ENCODE measurements around the gene PICALM. TPM values are rescaled to one million over a fixed set of nuclear protein-coding genes. Genes with fewer than 3 reads are reported as not detected.

Gene PICALM
- total RNA-seq, 1 donor = 313 TPM

- no peaks in the 10 kb centered on the region for H3K9me3 ChIP-seq (ENCODE audit: low read depth, low read length)
- peaks cover 35% of the 10 kb centered on the region for H3K4me1 ChIP-seq (ENCODE audit: insufficient read depth, low read length)
- peaks cover 7% of the 10 kb centered on the region for H4K20me1 ChIP-seq (ENCODE audit: insufficient read depth, low read length)
- H3K4me3 ChIP-seq (ENCODE audit: insufficient read depth, low read length) = no peak overlapping the region
- no peak overlapping the region for H3K4me2 ChIP-seq (ENCODE audit: insufficient read depth, low read length)
- no peaks in the 10 kb centered on the region for H3K79me2 ChIP-seq (ENCODE audit: insufficient read depth, low read length)
- no peak overlapping the region for H3K27ac ChIP-seq (ENCODE audit: low read depth, low read length)
- no peak for DNase-seq (ENCODE audit: insufficient read length, low spot score, missing footprints)
- H2AFZ ChIP-seq (ENCODE audit: low read length) = no peak overlapping the region
- H3K27me3 ChIP-seq (ENCODE audit: insufficient read depth, low read length) = no peaks in the 10 kb centered on the region
- TF ChIP-seq CTCF (IDR thresholded peaks at IDR 0.05; ENCODE audit: extremely low read depth, low read depth, low read length) = no peak
- H3K36me3 ChIP-seq (ENCODE audit: insufficient read depth, low read length) = peaks cover 24% of the 10 kb centered on the region
These were observed 117.3 kb downstream of the PICALM start for GRCh38 chr11:85951428-85952107.

- no peak overlapping the region for H3K27ac ChIP-seq (ENCODE audit: low read depth, low read length)
- H3K4me2 ChIP-seq (ENCODE audit: insufficient read depth, low read length) = no peak overlapping the region
- H3K4me1 ChIP-seq (ENCODE audit: insufficient read depth, low read length) = peaks cover 36% of the 10 kb centered on the region
- H3K79me2 ChIP-seq (ENCODE audit: insufficient read depth, low read length) = no peaks in the 10 kb centered on the region
- H3K36me3 ChIP-seq (ENCODE audit: insufficient read depth, low read length) = peaks cover 19% of the 10 kb centered on the region
- peaks cover 2% of the 10 kb centered on the region for H4K20me1 ChIP-seq (ENCODE audit: insufficient read depth, low read length)
- no peaks in the 10 kb centered on the region for H3K27me3 ChIP-seq (ENCODE audit: insufficient read depth, low read length)
- H3K9me3 ChIP-seq (ENCODE audit: low read depth, low read length) = no peaks in the 10 kb centered on the region
- H2AFZ ChIP-seq (ENCODE audit: low read length) = no peak overlapping the region
- no peak for TF ChIP-seq CTCF (IDR thresholded peaks at IDR 0.05; ENCODE audit: extremely low read depth, low read depth, low read length)
- DNase-seq (ENCODE audit: insufficient read length, low spot score, missing footprints) = no peak
- H3K4me3 ChIP-seq (ENCODE audit: insufficient read depth, low read length) = no peak overlapping the region
These were observed 117.9 kb downstream of the PICALM start for GRCh38 chr11:85951049-85951405.

- Histone ChIP-seq H3K4me2 (ENCODE audit: insufficient read depth, low read length) (no peak overlapping the region), H2AFZ (ENCODE audit: low read length) (no peak overlapping the region), H3K27me3 (ENCODE audit: insufficient read depth, low read length) (no peaks in the 10 kb centered on the region), H3K4me3 (ENCODE audit: insufficient read depth, low read length) (no peak overlapping the region), H4K20me1 (ENCODE audit: insufficient read depth, low read length) (no peaks in the 10 kb centered on the region), H3K36me3 (ENCODE audit: insufficient read depth, low read length) (peaks cover 17% of the 10 kb centered on the region), H3K4me1 (ENCODE audit: insufficient read depth, low read length) (peaks cover 34% of the 10 kb centered on the region), H3K9me3 (ENCODE audit: low read depth, low read length) (no peaks in the 10 kb centered on the region), H3K79me2 (ENCODE audit: insufficient read depth, low read length) (no peaks in the 10 kb centered on the region), H3K27ac (ENCODE audit: low read depth, low read length) (no peak overlapping the region)
- no peak for DNase-seq (ENCODE audit: insufficient read length, low spot score, missing footprints)
- TF ChIP-seq CTCF (IDR thresholded peaks at IDR 0.05; ENCODE audit: extremely low read depth, low read depth, low read length) = no peak
These were observed 118.4 kb downstream of the PICALM start for GRCh38 chr11:85950317-85951048.

- H4K20me1 ChIP-seq (ENCODE audit: insufficient read depth, low read length) = no peaks in the 10 kb centered on the region
- H2AFZ ChIP-seq (ENCODE audit: low read length) = no peak overlapping the region
- no peak overlapping the region for H3K4me3 ChIP-seq (ENCODE audit: insufficient read depth, low read length)
- no peaks in the 10 kb centered on the region for H3K27me3 ChIP-seq (ENCODE audit: insufficient read depth, low read length)
- H3K4me2 ChIP-seq (ENCODE audit: insufficient read depth, low read length) = no peak overlapping the region
- H3K4me1 ChIP-seq (ENCODE audit: insufficient read depth, low read length) = peaks cover 29% of the 10 kb centered on the region
- H3K27ac ChIP-seq (ENCODE audit: low read depth, low read length) = no peak overlapping the region
- no peak for TF ChIP-seq CTCF (IDR thresholded peaks at IDR 0.05; ENCODE audit: extremely low read depth, low read depth, low read length)
- no peaks in the 10 kb centered on the region for H3K9me3 ChIP-seq (ENCODE audit: low read depth, low read length)
- no peaks in the 10 kb centered on the region for H3K79me2 ChIP-seq (ENCODE audit: insufficient read depth, low read length)
- H3K36me3 ChIP-seq (ENCODE audit: insufficient read depth, low read length) = peaks cover 12% of the 10 kb centered on the region
- DNase-seq (ENCODE audit: insufficient read length, low spot score, missing footprints) = no peak
These were observed 119.1 kb downstream of the PICALM start for GRCh38 chr11:85949798-85950197.

Measured in osteoblast (primary cell).